Natural killer cell (primary cell): ENCODE measurements around the gene MMP10. TPM values are rescaled to one million over a fixed set of nuclear protein-coding genes. Genes with fewer than 3 reads are reported as not detected.
A peak's percentile ranks its signal among the peaks of the same experiment; 100 is the strongest.

Experiments used
- ATAC-seq, 3 donors: fragments of 150-1000 bp in 2 of 3; fragments of 200-7000 bp in 1 of 3; cut with Tn5 transposase; 1 replicate in 1 of 3; 2 replicates in 2 of 3; pipeline ENCODE4 v1.10.0; 2021; ENCODE audit warnings: mild to moderate bottlenecking in 2 of 3, moderate library complexity in 2 of 3
- DNase-seq, 2 donors: peaks; one replicate each; pipeline versions ENCODE4 v3.0.0 to v3.0.0-alpha.2; 2013 to 2021; ENCODE audit warnings: mixed read lengths in 1 of 2
- H3K27ac ChIP-seq: one replicate; pipeline ENCODE4 v1.5.1; 2013; ENCODE audit warnings: mild to moderate bottlenecking, low read length
- H3K27me3 ChIP-seq: one replicate; pipeline ENCODE4 v1.6.1; 2013; ENCODE audit warnings: low read length; ENCODE audit not compliant: control insufficient read depth, insufficient read depth
- H3K36me3 ChIP-seq: one replicate; pipeline ENCODE4 v1.6.1; 2013; ENCODE audit warnings: low read length; ENCODE audit not compliant: control insufficient read depth, insufficient read depth
- H3K4me1 ChIP-seq: one replicate; pipeline ENCODE4 v1.6.1; 2013; ENCODE audit warnings: low read length; ENCODE audit not compliant: control insufficient read depth, insufficient read depth
- H3K4me3 ChIP-seq: one replicate; pipeline ENCODE4 v1.5.1; 2013; ENCODE audit warnings: low read length
- H3K9me3 ChIP-seq: one replicate; pipeline ENCODE4 v1.6.1; 2013; ENCODE audit warnings: low read length; ENCODE audit not compliant: control insufficient read depth, insufficient read depth
- H3K27ac Mint-ChIP-seq, 2 donors: one replicate each; pipeline ENCODE4 v1.8.0; 2022; ENCODE audit warnings: mild to moderate bottlenecking in 2 of 2, mixed read lengths in 2 of 2, moderate library complexity in 1 of 2
- H3K27me3 Mint-ChIP-seq, 2 donors: one replicate each; pipeline ENCODE4 v1.8.0; 2022; ENCODE audit warnings: low read depth in 2 of 2, mixed read lengths in 2 of 2
- H3K36me3 Mint-ChIP-seq: one replicate; pipeline ENCODE4 v1.8.0; 2022; ENCODE audit warnings: mixed read lengths
- H3K4me1 Mint-ChIP-seq, 2 donors: one replicate each; pipeline ENCODE4 v1.8.0; 2022; ENCODE audit warnings: mixed read lengths in 2 of 2
- H3K4me3 Mint-ChIP-seq: one replicate; pipeline ENCODE4 v1.8.0; 2022; ENCODE audit warnings: mild to moderate bottlenecking, moderate library complexity, mixed read lengths
- H3K9me3 Mint-ChIP-seq, 2 donors: one replicate each; pipeline ENCODE4 v1.8.0; 2022; ENCODE audit warnings: mixed read lengths in 2 of 2
- WGBS: methylation state at CpG from one replicate; pipeline ENCODE4 v1.1.7; 2013; ENCODE audit warnings: missing lambda C conversion rate; ENCODE audit not compliant: insufficient coverage; 5-methylcytosine and 5-hydroxymethylcytosine counted together
- intact Hi-C: fragments of 100-400 bp; cut with micrococcal nuclease; formaldehyde crosslinking; loops from one replicate; pipeline ENCODE4 v1.14.2; 2022
- total RNA-seq, 4 donors: library from RNA; stranded (reverse); fragments of 120-200 nt in 1 of 4; gene quantifications; one replicate each; pipeline versions ENCODE4 v1.2.3 to v1.2.4, GENCODE V29; 2013 to 2022
- TF ChIP-seq, protein P1 (sequence below): fragments of 200-600 bp; IDR thresholded peaks from one replicate; pipeline ENCODE4 v1.8.0; 2022; ENCODE audit warnings: antibody characterized with exemption

MMP10 gene
- total RNA-seq, 3 donors from 2014 or later (not counting 1 experiment from before 2014, with no cell fraction given) = not detected

GRCh38 chr11:102729849-102730815 is 50.3 kb downstream of the MMP10 start:
- peaks cover 2 to 3% of the 10 kb centered on the region in 2 donors for H3K9me3 Mint-ChIP-seq
- TF ChIP-seq, protein P1, sequence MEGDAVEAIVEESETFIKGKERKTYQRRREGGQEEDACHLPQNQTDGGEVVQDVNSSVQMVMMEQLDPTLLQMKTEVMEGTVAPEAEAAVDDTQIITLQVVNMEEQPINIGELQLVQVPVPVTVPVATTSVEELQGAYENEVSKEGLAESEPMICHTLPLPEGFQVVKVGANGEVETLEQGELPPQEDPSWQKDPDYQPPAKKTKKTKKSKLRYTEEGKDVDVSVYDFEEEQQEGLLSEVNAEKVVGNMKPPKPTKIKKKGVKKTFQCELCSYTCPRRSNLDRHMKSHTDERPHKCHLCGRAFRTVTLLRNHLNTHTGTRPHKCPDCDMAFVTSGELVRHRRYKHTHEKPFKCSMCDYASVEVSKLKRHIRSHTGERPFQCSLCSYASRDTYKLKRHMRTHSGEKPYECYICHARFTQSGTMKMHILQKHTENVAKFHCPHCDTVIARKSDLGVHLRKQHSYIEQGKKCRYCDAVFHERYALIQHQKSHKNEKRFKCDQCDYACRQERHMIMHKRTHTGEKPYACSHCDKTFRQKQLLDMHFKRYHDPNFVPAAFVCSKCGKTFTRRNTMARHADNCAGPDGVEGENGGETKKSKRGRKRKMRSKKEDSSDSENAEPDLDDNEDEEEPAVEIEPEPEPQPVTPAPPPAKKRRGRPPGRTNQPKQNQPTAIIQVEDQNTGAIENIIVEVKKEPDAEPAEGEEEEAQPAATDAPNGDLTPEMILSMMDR = no peak
- DNase-seq = no peak
- WGBS = 79% methylated on average over 9 of the region's 9 CpGs
- H3K4me3 Mint-ChIP-seq = no peak overlapping the region
- peaks cover 4% of the 10 kb centered on the region for H3K27me3 ChIP-seq
- no peaks in the 10 kb centered on the region for H3K36me3 Mint-ChIP-seq
- no peaks in the 10 kb centered on the region for H3K36me3 ChIP-seq
- H3K4me1 Mint-ChIP-seq = no peaks in the 10 kb centered on the region
- H3K4me1 ChIP-seq = no peaks in the 10 kb centered on the region
- no peak for ATAC-seq
- no peak overlapping the region for H3K27ac Mint-ChIP-seq
- no peak overlapping the region for H3K4me3 ChIP-seq
- H3K27ac ChIP-seq = no peak overlapping the region
- peaks cover 5% of the 10 kb centered on the region for H3K9me3 ChIP-seq
- intact Hi-C loops = no loop called here
- peaks cover 0 to 3% of the 10 kb centered on the region in 2 donors for H3K27me3 Mint-ChIP-seq

DNA sequence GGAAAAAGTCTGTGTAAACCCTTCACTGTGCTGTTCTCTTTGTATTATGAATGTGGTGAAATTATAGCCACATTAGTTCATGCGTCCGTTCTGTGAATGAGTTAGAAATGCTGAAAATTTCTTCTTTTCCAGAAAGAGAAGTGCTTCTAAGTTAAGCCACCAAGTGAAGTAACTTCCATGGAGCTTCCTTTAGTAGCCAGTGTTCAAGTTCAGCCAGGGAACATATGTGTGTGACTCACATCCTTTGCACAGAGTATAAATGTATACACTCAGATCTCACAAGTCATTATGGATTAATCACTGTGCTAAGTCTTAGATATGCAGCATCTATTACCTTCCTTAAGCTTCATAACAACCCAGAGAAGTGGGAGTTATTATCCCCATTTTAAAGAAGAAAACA is 52.5 kb downstream of the MMP10 start:
- DNase-seq (no peak), ATAC-seq (peak in 1 of 3 donors; percentile 54)
- no peak overlapping the region for H3K4me3 ChIP-seq
- H3K9me3 ChIP-seq = peaks cover 5% of the 10 kb centered on the region
- Mint-ChIP-seq H3K27ac (no peak overlapping the region), H3K4me1 (no peaks in the 10 kb centered on the region), H3K27me3 (no peaks in the 10 kb centered on the region), H3K9me3 (peaks cover 2 to 3% of the 10 kb centered on the region in 2 donors), H3K36me3 (no peaks in the 10 kb centered on the region), H3K4me3 (no peak overlapping the region)
- intact Hi-C loops = no loop called here
- WGBS = 100% methylated on average over 2 of the region's 2 CpGs
- H3K36me3 ChIP-seq = no peaks in the 10 kb centered on the region
- no peaks in the 10 kb centered on the region for H3K4me1 ChIP-seq
- no peak overlapping the region for H3K27ac ChIP-seq
- TF ChIP-seq, protein P1 = no peak
- no peaks in the 10 kb centered on the region for H3K27me3 ChIP-seq

- TF ChIP-seq, protein P1 = no peak
- no peaks in the 10 kb centered on the region for H3K36me3 Mint-ChIP-seq
- WGBS = 35% methylated on average over 2 of the region's 2 CpGs
- no peak within 1 kb of the TSS for H3K4me3 ChIP-seq
- H3K27ac ChIP-seq = no peak within 1 kb of the TSS
- H3K27ac Mint-ChIP-seq = no peak within 1 kb of the TSS
- intact Hi-C loops = no loop called here
- ATAC-seq (no peak), DNase-seq (no peak)
- no peaks in the 10 kb centered on the region for H3K36me3 ChIP-seq
- peaks cover 2% of the 10 kb centered on the region for H3K27me3 ChIP-seq
- H3K4me3 Mint-ChIP-seq = no peak within 1 kb of the TSS
- H3K9me3 ChIP-seq = no peaks in the 10 kb centered on the region
- no peaks in the 10 kb centered on the region for H3K4me1 Mint-ChIP-seq
- no peaks in the 10 kb centered on the region for H3K27me3 Mint-ChIP-seq
- no peaks in the 10 kb centered on the region for H3K4me1 ChIP-seq
- H3K9me3 Mint-ChIP-seq = peaks cover 0 to 3% of the 10 kb centered on the region in 2 donors
These were observed 55.4 kb downstream of the MMP10 start, which contains the start of gene MMP8 for GRCh38 chr11:102724904-102725500. Gene MMP8, minus strand, starts transcription at chr11:102724954. Its CDS starts 99 bp downstream, at chr11:102724855.
